ENCODE measurements around the gene ERFL.

GRCh38 chr19:41926763-41927496, 1.3 kb downstream of the ERFL start:
- TF ChIP-seq POLR2A (IDR thresholded peaks at IDR 0.05) = no peak
- no peak for TF ChIP-seq CTCF (IDR thresholded peaks at IDR 0.05)
